ENCODE results near the gene KLHL11.

GRCh38 chr17:41915020-41915419, 49.8 kb upstream of the KLHL11 start:
- no peak for TF ChIP-seq CTCF (conservative IDR thresholded peaks at IDR 0.05 in 1 of 2, IDR thresholded peaks at IDR 0.05 in 1 of 2; ENCODE audit: extremely low read depth in 1 of 2, insufficient read depth in 1 of 2, low read depth in 1 of 2, low read length in 2 of 2)
- no peak for TF ChIP-seq EZH2 (IDR thresholded peaks at IDR 0.05; ENCODE audit: borderline replicate concordance, low read length)

Data from mammary epithelial cell (primary cell).